Endothelial cell (in vitro differentiated cells): ENCODE results near the gene LGALS7B. TPM values are rescaled to one million over a fixed set of nuclear protein-coding genes. Genes with fewer than 3 reads are reported as not detected.
"Not testable (repeated sequence)": the region's sequence is repeated elsewhere in the genome, so short reads cannot be mapped to it uniquely, and the experiment has no call there.

Source experiments
- DNase-seq: peaks from one replicate; pipeline ENCODE4 v3.0.0; 2021; ENCODE audit warnings: low spot score
- H3K27ac Mint-ChIP-seq: one replicate; pipeline ENCODE4 v1.8.0; 2021; ENCODE audit warnings: mixed read lengths, inconsistent platforms; ENCODE audit not compliant: unreplicated experiment
- H3K27me3 Mint-ChIP-seq: one replicate; pipeline ENCODE4 v1.8.0; 2021; ENCODE audit warnings: mild to moderate bottlenecking, moderate library complexity, mixed read lengths, inconsistent platforms; ENCODE audit not compliant: unreplicated experiment
- H3K36me3 Mint-ChIP-seq: one replicate; pipeline ENCODE4 v1.8.0; 2021; ENCODE audit warnings: mild to moderate bottlenecking, low read depth, mixed read lengths, inconsistent platforms; ENCODE audit not compliant: unreplicated experiment
- H3K4me1 Mint-ChIP-seq: one replicate; pipeline ENCODE4 v1.8.0; 2021; ENCODE audit warnings: mild to moderate bottlenecking, mixed read lengths, inconsistent platforms; ENCODE audit not compliant: unreplicated experiment
- H3K4me3 Mint-ChIP-seq: one replicate; pipeline ENCODE4 v1.8.0; 2021; ENCODE audit warnings: mild to moderate bottlenecking, mixed read lengths, inconsistent platforms; ENCODE audit not compliant: unreplicated experiment
- H3K9me3 Mint-ChIP-seq: one replicate; pipeline ENCODE4 v1.8.0; 2021; ENCODE audit warnings: mixed read lengths, inconsistent platforms; ENCODE audit not compliant: unreplicated experiment
- CTCF ChIP-seq: fragments of 200-600 bp; sonication (generic); IDR thresholded peaks from one replicate; pipeline ENCODE4 v1.5.0; 2021; ENCODE audit warnings: antibody characterized with exemption; ENCODE audit not compliant: unreplicated experiment
- total RNA-seq: library from RNA; stranded (reverse); fragmentation: NEBNext Ultra II Directional; extraction: Animal tissue kit (Norgen Biotek cat#: 25700); gene quantifications from one replicate; pipeline ENCODE4 v1.2.1, GENCODE V29; 2021; ENCODE audit not compliant: unreplicated experiment

Gene LGALS7B
- total RNA-seq, 1 donor from 2014 or later = 18.8 TPM

DNA sequence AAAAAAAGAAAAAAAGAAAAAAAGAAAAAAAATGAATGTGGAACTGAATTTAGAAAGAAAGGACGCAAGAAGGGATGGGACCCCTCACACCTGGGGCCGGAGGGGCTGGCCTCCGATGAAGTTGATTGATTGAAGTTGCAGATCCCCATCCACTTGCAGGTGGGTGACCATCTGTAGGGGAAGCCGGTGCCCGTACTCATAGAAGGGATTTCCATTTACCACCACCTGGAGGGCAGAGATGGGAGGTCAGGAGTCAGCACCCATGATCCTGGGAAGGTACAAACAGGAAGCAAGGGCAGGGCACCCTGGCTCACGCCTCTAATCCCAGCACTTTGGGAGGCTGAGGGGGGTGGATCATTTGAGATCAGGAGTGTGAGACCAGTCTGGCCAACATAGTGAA, 17.4 kb downstream of the LGALS7B start:
- no peak for DNase-seq
- Mint-ChIP-seq H3K9me3 (no peaks in the 10 kb centered on the region), H3K4me3 (no peak overlapping the region), H3K27ac (no peak overlapping the region), H3K4me1 (peaks cover 11% of the 10 kb centered on the region), H3K36me3 (peaks cover 5% of the 10 kb centered on the region), H3K27me3 (peaks cover 2% of the 10 kb centered on the region)
- no peak for TF ChIP-seq CTCF

GRCh38 chr19:38807374-38808098, 18.5 kb downstream of the LGALS7B start:
- not testable (repeated sequence) for H3K36me3 Mint-ChIP-seq, DNase-seq, H3K27me3 Mint-ChIP-seq, H3K4me3 Mint-ChIP-seq, H3K9me3 Mint-ChIP-seq
- Mint-ChIP-seq H3K27ac (peak overlapping the region; percentile 24), H3K4me1 (peaks cover 11% of the 10 kb centered on the region)

DNA sequence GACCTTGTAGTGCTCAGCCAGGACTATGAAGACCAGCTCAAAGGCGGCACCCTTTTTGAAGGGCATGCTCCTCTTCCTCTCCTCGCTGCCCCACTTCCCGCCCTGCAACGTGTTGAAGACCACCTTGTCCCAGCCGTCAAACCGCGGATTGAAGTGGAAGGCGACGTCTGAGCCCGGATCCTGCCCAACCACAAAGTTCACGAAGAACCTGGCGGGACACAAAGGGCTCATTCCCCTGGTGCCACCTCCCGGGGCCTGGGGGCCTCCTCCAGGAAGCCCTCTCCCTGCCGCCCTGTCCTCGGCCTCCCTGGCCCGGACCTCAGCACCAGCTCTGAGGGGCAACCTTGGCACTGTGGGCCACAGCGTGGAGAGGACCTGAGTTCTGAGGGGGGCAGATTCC, 19.7 kb downstream of the LGALS7B start:
- DNase-seq = no peak
- TF ChIP-seq CTCF = no peak
- Mint-ChIP-seq H3K4me3 (no peak overlapping the region), H3K36me3 (peaks cover 5% of the 10 kb centered on the region), H3K4me1 (peaks cover 11% of the 10 kb centered on the region), H3K27ac (no peak overlapping the region), H3K27me3 (peaks cover 2% of the 10 kb centered on the region), H3K9me3 (no peaks in the 10 kb centered on the region)

DNA sequence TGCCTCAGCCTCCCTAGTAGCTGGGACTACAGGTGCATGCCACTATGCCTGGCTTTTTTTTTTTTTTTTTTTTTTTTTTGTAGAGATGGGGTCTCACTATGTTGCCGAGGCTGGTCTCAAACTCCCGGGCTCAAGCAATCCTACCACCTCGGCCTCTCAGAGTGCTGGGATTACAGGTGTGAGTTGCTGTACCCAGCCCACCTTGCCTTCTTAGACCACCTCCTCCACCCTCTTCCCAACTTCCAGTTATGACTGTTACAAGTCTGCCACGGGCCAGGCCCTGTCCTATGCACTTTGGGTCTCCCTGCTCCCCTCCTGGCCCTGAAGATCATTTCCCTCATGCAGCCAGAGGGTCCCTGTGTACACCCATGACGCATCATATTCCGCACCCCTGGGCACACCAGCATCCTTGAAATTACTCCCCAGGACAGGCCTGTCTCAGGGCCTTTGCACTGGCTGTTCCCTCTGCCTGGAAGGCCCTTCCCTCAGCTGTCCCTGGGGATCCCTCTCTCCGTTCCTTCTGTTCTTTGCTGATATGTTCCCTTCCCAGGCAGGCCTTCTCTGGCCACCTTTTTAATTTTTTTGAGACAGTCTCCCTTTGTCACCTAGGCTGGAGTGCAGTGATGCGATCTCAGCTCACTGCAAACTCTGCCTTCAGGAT, 20.7 kb downstream of the LGALS7B start:
- Mint-ChIP-seq H3K9me3 (no peaks in the 10 kb centered on the region), H3K4me3 (no peak overlapping the region), H3K36me3 (peaks cover 3% of the 10 kb centered on the region), H3K27ac (peak overlapping the region; percentile 18), H3K4me1 (peaks cover 11% of the 10 kb centered on the region), H3K27me3 (peaks cover 2% of the 10 kb centered on the region)
- no peak for DNase-seq
- no peak for TF ChIP-seq CTCF

DNA sequence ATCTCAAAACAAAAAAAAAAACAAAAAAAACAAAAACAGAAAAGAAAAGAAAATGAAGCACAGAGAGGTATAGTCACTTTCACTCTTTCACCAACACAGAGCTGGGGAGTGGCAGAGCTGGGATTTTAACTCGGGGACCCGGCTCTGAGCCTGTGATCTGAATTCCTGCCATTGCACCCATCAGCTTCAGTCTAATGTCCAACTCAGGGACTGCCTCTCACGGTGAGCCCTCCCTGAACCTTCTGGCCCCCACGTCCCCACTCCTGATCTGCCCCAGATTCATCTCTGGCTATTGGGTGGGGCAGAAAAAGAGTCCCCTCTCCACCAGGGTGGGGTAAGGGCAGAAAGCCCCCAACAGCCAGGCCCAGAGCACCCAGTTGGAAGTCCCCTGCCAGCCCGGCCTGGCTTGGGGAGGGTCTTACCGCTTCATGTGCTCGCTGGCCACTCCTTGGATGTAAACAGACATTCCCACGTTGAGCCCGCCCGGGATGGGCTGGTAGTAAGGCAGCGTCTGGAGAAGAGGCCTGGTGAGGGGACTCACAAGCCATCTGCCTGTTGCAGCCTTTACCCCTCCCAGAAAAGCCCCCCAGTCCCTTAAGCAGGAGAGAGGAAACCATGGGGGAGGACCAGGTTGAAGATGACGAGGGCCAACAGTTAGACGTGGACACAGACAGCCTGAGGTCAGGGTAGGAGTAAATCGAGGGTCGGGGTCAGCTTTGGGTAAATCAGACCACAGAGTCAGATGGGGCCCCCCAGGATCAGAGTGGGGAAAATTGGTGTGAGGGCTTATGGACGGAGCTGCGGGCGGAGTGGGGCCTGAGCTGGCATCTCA, 23.2 kb downstream of the LGALS7B start:
- Mint-ChIP-seq H3K27me3 (peaks cover 4% of the 10 kb centered on the region), H3K27ac (no peak overlapping the region), H3K36me3 (peaks cover 15% of the 10 kb centered on the region), H3K4me1 (peaks cover 3% of the 10 kb centered on the region), H3K9me3 (no peaks in the 10 kb centered on the region), H3K4me3 (no peak overlapping the region)
- no peak for DNase-seq
- no peak for TF ChIP-seq CTCF
